Measurements from ENCODE around the gene AKR1C2.
"Not testable (repeated sequence)": the region's sequence is repeated elsewhere in the genome, so short reads cannot be mapped to it uniquely, and the experiment has no call there.

The AKR1C2 gene

DNA sequence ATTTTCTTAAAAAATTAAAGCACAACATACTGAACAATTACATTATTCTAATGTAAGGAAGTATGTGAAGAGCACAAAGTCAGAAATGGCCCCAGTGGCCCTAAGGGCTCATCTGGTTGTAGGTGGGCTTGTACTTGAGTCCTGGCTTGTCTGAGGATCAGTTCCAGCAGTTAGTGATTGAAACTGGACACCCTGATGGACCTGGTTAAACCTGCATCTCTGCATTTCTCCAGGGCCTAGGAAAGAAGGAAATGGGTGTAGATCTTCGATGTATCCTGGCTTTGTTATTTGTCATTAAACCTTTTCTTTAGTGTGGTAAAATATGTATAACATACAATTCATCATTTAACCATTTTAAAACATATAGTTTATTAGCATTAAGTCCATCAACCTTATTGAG lies 9.7 kb upstream of the AKR1C2 start:
- ChIA-PET POLR2A (no interaction called here), CTCF (no interaction called here)
- DNase-seq (ENCODE audit: low read depth, low spot score), result no peak
- no peak overlapping the region for H3K4me3 ChIP-seq (ENCODE audit: low read depth, low read length)
- TF ChIP-seq, protein P1, sequence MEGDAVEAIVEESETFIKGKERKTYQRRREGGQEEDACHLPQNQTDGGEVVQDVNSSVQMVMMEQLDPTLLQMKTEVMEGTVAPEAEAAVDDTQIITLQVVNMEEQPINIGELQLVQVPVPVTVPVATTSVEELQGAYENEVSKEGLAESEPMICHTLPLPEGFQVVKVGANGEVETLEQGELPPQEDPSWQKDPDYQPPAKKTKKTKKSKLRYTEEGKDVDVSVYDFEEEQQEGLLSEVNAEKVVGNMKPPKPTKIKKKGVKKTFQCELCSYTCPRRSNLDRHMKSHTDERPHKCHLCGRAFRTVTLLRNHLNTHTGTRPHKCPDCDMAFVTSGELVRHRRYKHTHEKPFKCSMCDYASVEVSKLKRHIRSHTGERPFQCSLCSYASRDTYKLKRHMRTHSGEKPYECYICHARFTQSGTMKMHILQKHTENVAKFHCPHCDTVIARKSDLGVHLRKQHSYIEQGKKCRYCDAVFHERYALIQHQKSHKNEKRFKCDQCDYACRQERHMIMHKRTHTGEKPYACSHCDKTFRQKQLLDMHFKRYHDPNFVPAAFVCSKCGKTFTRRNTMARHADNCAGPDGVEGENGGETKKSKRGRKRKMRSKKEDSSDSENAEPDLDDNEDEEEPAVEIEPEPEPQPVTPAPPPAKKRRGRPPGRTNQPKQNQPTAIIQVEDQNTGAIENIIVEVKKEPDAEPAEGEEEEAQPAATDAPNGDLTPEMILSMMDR (IDR thresholded peaks at IDR 0.05; ENCODE audit: insufficient read depth, low read length, missing control alignments), result no peak

DNA sequence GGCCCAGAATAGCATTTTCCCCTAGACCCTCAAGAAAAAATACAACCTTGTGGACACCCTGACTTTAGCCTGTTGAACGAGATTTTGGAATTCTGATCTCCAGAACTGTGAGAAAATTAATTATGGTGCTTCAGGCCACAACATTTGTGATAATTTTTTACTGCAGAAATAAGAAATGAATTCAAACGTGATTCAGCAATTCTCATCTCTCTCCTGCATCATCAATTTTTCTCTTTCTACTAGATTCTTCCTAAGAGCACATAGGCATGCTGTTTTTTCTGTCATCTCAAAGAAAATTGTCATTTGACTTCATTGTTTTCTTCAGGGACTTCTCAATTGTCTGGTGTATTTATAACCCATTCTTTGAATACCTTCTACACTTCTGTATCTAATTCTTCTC lies 8.9 kb upstream of the AKR1C2 start:
- H3K4me3 ChIP-seq (ENCODE audit: low read depth, low read length), result no peak overlapping the region
- CTCF ChIA-PET, result no interaction called here
- TF ChIP-seq, protein P1 (IDR thresholded peaks at IDR 0.05; ENCODE audit: insufficient read depth, low read length, missing control alignments), result no peak
- DNase-seq (ENCODE audit: low read depth, low spot score), result no peak
- POLR2A ChIA-PET, result no interaction called here

DNA sequence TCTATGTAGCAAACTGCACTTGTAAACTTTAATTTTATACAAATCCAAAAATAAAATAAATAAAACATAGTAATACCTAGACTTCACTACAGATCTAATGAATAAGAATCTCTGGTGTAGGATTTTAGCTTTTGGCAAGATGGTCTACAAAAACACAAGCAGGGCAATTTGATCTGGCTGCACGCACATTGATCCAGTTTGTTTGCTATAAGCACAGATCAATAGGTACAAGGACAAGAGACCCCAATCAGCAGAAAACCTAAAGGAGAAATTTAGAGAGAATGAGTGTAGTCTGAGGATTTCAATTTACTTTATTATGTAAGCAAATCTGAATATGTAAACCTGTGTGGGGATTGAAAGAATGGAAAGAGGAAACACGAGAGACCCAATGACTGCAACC lies 7.7 kb upstream of the AKR1C2 start:
- CTCF ChIA-PET; POLR2A ChIA-PET; DNase-seq (ENCODE audit: low read depth, low spot score); H3K4me3 ChIP-seq (ENCODE audit: low read depth, low read length): not testable (repeated sequence)

DNA sequence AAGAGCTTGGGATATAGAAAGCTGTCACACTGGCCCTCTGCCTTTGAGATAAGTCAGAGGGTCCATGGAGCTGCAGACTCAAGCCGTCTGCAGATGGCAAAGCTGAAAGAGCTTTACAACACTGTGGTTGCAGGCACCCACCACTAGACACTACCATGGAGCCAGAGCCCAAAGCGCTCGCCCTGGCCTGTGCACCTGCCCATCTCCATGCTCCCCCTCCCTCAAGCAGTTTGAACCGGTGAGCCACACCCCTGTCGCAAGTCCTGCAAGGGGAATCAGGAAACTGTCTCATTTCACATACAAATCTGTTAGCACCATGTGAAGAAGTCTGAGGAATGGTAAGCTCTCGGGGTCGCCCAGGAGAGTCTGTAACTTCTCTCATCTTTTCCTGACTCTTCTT lies 6.4 kb upstream of the AKR1C2 start:
- DNase-seq (ENCODE audit: low read depth, low spot score); H3K4me3 ChIP-seq (ENCODE audit: low read depth, low read length); CTCF ChIA-PET; POLR2A ChIA-PET: not testable (repeated sequence)

DNA sequence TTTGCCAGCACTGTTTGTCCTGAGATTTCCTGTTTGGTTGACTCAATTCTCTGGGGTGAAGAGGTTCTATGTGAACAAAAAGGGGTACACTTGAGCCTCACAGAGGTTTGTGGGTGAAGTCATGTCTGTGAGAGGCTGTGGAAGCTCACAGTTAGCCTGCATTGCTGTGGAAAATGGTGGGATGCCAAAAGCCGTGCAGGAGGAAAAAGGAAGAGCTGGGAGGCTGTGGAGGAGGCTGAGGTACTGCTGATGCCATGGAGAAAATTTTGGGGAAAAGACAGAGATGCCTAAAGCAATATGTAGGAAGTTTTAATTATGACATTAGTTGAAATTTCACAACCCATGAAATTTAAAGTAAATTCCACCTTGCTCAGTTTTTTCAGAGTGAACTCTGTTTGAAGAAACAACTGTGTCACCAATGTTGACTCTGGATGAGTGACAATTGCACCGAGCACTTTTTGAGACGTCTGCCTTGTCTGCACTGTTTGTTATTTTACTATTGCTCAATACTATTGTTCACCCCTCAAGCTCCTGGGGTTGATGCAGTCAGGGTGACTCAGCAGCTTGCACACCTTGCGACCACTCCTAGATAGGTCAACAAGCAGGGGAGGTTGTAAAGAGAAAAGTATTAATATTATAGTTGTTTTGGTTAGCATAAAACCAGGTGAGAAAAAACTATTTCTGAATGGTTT lies 5.3 kb upstream of the AKR1C2 start:
- DNase-seq (ENCODE audit: low read depth, low spot score); CTCF ChIA-PET; H3K4me3 ChIP-seq (ENCODE audit: low read depth, low read length); POLR2A ChIA-PET: not testable (repeated sequence)

DNA sequence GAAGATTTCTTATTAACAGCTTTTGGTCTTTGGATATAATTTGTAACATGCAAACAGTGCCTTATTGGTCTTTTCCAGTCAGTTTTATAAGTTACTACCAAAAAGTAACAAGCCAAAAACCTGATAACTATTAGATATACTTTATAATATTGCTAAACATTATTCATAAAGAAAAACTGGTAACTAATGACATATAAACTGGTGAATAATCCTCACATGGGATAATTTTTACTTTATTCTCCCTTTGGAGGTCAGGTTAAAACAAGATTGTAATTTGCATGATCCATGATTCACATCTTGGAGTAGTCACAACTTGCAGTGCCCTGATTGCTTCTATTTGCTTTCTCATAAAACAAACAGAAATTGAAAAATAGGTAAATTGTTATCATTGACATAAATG lies 844 bp upstream of the AKR1C2 start:
- H3K4me3 ChIP-seq (ENCODE audit: low read depth, low read length); POLR2A ChIA-PET; CTCF ChIA-PET; DNase-seq (ENCODE audit: low read depth, low spot score): not testable (repeated sequence)

DNA sequence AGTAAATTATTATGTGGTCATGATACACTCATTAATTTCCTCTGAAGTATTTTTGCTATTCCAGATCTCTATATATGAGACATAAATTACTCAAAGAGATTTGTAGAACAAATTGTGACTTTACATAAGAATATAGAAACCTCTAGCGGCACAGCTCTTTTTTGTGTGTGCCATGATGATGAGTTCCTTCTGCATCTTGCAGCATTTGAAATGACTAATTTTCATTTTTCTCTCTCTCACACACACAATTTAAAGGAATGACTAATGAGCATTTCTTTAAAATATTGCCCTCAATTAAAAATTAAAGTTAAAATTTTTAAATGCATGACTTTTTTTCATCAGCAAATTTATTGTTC lies 351 bp upstream of the AKR1C2 start:
- POLR2A ChIA-PET; H3K4me3 ChIP-seq (ENCODE audit: low read depth, low read length); DNase-seq (ENCODE audit: low read depth, low spot score): not testable (repeated sequence)
- CTCF ChIA-PET, result interaction anchor here (1.4 kb wide), 1 partner anchor 380 kb away, joined by 3 read pairs; no protein-coding TSS in a partner anchor

DNA sequence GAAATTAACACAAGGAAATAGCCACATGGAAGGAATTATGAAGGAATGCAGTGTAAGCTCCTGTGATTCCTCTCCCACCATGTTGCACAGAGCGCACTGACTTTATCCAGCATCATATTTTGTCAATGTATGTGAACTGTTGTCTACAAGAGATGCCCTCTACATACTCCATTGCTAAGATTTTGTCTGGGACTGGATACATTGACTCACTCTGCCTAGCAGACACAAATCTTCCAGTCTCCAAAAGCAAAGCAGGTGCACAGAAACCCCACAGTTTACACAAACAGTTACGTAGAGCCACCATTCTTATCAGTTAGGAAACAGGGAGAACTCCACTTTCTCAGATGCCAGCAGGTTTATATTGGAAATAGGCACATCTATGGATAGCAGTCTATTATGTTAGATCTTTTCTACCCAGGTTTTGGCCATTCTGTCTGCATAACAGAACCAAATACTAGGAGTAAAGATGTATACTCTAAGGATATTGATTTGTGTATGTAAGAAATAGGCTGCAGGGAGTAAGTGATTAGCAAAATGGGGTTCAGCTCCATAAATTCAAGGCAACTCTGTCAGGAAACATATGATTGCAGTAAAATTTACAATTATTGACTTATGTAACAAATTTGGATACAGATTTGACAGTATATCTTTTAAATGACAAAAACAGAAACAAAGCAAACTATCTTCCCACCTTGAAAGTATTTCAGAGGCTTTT lies 1.5 kb downstream of the AKR1C2 start:
- CTCF ChIA-PET, result no interaction called here
- POLR2A ChIA-PET, result no interaction called here
- no peak overlapping the region for H3K4me3 ChIP-seq (ENCODE audit: low read depth, low read length)
- DNase-seq (ENCODE audit: low read depth, low spot score), result no peak
- TF ChIP-seq, protein P1 (IDR thresholded peaks at IDR 0.05; ENCODE audit: insufficient read depth, low read length, missing control alignments), result no peak

DNA sequence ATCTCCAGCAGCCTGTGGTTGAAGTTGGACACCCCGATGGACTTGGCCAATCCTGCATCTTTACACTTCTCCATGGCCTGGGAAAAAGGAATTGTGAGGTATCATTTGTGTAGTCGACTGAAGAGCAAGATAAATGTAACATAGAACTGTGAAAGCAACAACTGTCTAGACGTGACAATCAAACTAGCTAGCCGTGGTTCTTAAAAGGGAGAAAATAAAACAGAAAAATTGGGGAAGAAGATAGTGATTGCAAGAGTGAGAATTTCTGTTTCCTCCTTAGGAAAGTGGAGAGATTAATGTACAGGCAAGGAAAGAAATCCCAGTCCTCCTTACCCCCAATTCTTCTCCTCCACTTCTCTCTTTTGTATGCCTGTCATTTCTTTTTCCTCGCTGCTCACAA lies 5.0 kb downstream of the AKR1C2 start:
- ChIA-PET CTCF (no interaction called here), POLR2A (no interaction called here)
- no peak for DNase-seq (ENCODE audit: low read depth, low spot score)

DNA sequence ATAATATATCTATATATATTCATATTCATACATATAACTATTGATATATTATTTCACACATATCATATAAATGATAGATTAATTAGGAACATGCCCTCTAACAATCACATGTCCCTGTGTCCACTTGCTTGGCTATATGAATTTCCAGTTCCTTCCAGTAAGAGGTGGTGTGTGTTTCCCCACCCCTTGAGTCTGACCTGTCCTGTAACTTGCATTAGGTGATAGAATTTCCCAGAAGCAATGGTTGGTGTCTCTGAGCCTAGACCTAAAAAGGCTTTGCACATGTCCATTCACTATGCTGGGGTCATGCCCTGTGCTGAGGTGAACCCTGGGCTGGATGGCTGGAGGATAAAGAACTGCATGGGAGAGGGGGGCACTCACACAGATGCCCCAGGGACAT lies 9.4 kb downstream of the AKR1C2 start:
- CTCF ChIA-PET; DNase-seq (ENCODE audit: low read depth, low spot score); H3K4me3 ChIP-seq (ENCODE audit: low read depth, low read length); POLR2A ChIA-PET: not testable (repeated sequence)

More for the DNA sequence above, 5.0 kb downstream of the AKR1C2 start:
- TF ChIP-seq, protein P1 (IDR thresholded peaks at IDR 0.05; ENCODE audit: insufficient read depth, low read length, missing control alignments), result no peak
- H3K4me3 ChIP-seq (ENCODE audit: low read depth, low read length), result no peak overlapping the region

DNA sequence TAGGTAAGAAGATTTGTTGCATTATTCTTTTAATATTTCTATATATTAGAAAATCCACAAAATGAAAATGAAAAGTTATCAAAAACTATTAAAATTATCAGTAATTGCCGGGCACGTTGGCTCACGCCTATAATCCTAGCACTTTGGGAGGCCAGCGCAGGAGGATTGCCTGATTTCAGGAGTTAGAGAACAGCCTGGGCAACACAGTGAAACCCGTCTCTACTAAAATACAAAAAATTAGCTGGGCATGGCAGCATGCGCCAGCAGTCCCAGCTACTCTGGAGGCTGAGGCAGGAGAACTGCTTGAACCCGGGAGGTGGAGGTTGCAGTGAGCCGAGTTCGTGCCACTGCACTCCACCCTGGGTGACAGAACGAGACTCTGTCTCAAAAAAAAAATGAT lies 11.1 kb downstream of the AKR1C2 start:
- H3K4me3 ChIP-seq (ENCODE audit: low read depth, low read length); CTCF ChIA-PET; POLR2A ChIA-PET; DNase-seq (ENCODE audit: low read depth, low spot score): not testable (repeated sequence)

DNA sequence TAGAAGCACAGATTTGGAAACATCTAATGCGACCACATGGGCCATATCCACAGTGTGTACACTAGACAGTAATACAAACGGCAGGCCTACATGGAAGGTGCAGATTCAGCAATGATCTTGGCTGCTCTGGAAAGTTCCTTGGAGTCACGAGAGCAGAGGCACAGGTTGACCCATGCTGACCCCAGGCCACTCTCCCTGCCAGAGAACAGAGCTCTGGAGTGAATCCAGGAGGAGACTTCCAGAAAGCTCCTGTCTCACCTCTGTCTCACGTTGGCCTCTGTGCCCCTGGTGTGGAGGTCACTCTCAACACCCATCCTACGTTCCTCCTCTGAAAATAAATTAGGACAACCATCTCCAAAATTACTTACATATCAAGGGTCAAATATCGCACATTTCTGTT lies 12.2 kb downstream of the AKR1C2 start:
- POLR2A ChIA-PET; H3K4me3 ChIP-seq (ENCODE audit: low read depth, low read length); CTCF ChIA-PET; DNase-seq (ENCODE audit: low read depth, low spot score): not testable (repeated sequence)
